Prostate gland (tissue), 2 donors: ENCODE data around the gene PPP2R2B. TPM values are rescaled to one million over a fixed set of nuclear protein-coding genes. Genes with fewer than 3 reads are reported as not detected.

Experiments
- DNase-seq: peaks from one replicate; pipeline ENCODE4 v3.0.0-alpha.2; 2019; ENCODE audit warnings: low spot score
- H3K27ac ChIP-seq, 2 donors: fragments of 200-600 bp; sonication (generic); 2 replicates each; pipeline ENCODE4 v1.5.1; 2017 to 2019
- H3K27me3 ChIP-seq: fragments of 200-600 bp; sonication (generic); replicated peaks from 2 replicates; pipeline ENCODE4 v1.5.1; 2019; ENCODE audit not compliant: insufficient read depth
- H3K36me3 ChIP-seq, 2 donors: fragments of 200-600 bp; sonication (generic); 1 replicate in 1 of 2; 2 replicates in 1 of 2; pipeline versions ENCODE4 v1.5.1 to v1.8.1; 2017 to 2019
- H3K4me1 ChIP-seq: fragments of 200-600 bp; sonication (generic); replicated peaks from 2 replicates; pipeline ENCODE4 v1.5.1; 2019
- H3K4me3 ChIP-seq, 2 donors: fragments of 200-600 bp; sonication (generic); 2 replicates each; pipeline ENCODE4 v1.5.1; 2017 to 2019
- H3K9me3 ChIP-seq: fragments of 200-600 bp; sonication (generic); 2 replicates; pipeline ENCODE4 v1.5.1; 2017
- POLR2A ChIP-seq: fragments of 450-650 bp; IDR thresholded peaks from one replicate; pipeline ENCODE4 v1.6.1; 2016; ENCODE audit warnings: antibody characterized with exemption, mild to moderate bottlenecking
- POLR2AphosphoS5 ChIP-seq: sonication (generic); formaldehyde crosslinking; IDR thresholded peaks from one replicate; pipeline ENCODE4 v1.6.1; 2017; ENCODE audit warnings: antibody characterized with exemption
- WGBS: methylation state at CpG from one replicate; pipeline ENCODE4 v1.1.5; 2018; 5-methylcytosine and 5-hydroxymethylcytosine counted together
- intact Hi-C: fragments of 100-400 bp; cut with DNase I; formaldehyde crosslinking; loops from one replicate; pipeline ENCODE4 v1.14.2; 2022
- total RNA-seq, 2 donors: library from RNA; depleted of rRNA; stranded (reverse); fragments of >200 nt; gene quantifications; one replicate each; pipeline ENCODE4 v1.1.0, GENCODE V29; 2016
- TF ChIP-seq, protein P1 (sequence below), 4 experiments: fragments of 200-600 bp in 2 of 4; fragments of 450-650 bp in 2 of 4; sonication (generic) in 2 of 4; IDR thresholded peaks; 1 replicate in 3 of 4; 2 replicates in 1 of 4; pipeline ENCODE4 v1.5.1; 2016 to 2019; ENCODE audit warnings: antibody characterized with exemption in 4 of 4, mild to moderate bottlenecking in 2 of 4, moderate library complexity in 2 of 4

The PPP2R2B gene
- total RNA-seq, 2 donors from 2014 or later = 0.68 to 2.6 TPM

GRCh38 chr5:146770546-146770945, 108.0 kb downstream of the PPP2R2B start:
- Histone ChIP-seq H3K4me3 (no peak overlapping the region), H3K36me3 (no peaks in the 10 kb centered on the region), H3K27ac (no peak overlapping the region), H3K9me3 (no peaks in the 10 kb centered on the region), H3K27me3 (no peaks in the 10 kb centered on the region), H3K4me1 (no peaks in the 10 kb centered on the region)
- no peak for DNase-seq
- intact Hi-C loops = no loop called here
- TF ChIP-seq POLR2AphosphoS5 (no peak), POLR2A (no peak)
- TF ChIP-seq, protein P1, sequence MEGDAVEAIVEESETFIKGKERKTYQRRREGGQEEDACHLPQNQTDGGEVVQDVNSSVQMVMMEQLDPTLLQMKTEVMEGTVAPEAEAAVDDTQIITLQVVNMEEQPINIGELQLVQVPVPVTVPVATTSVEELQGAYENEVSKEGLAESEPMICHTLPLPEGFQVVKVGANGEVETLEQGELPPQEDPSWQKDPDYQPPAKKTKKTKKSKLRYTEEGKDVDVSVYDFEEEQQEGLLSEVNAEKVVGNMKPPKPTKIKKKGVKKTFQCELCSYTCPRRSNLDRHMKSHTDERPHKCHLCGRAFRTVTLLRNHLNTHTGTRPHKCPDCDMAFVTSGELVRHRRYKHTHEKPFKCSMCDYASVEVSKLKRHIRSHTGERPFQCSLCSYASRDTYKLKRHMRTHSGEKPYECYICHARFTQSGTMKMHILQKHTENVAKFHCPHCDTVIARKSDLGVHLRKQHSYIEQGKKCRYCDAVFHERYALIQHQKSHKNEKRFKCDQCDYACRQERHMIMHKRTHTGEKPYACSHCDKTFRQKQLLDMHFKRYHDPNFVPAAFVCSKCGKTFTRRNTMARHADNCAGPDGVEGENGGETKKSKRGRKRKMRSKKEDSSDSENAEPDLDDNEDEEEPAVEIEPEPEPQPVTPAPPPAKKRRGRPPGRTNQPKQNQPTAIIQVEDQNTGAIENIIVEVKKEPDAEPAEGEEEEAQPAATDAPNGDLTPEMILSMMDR (IDR thresholded peaks at IDR 0.05) = no peak
- WGBS = 65% methylated on average over 2 of the region's 2 CpGs

GRCh38 chr5:146767534-146767933, 111.0 kb downstream of the PPP2R2B start:
- Histone ChIP-seq H3K27ac (no peak overlapping the region), H3K4me3 (no peak overlapping the region), H3K9me3 (no peaks in the 10 kb centered on the region), H3K27me3 (peaks cover 2% of the 10 kb centered on the region), H3K4me1 (no peaks in the 10 kb centered on the region), H3K36me3 (no peaks in the 10 kb centered on the region)
- 72% methylated on average over 3 of the region's 3 CpGs for WGBS
- no peak for DNase-seq
- intact Hi-C loops = no loop called here
- TF ChIP-seq POLR2A (no peak), POLR2AphosphoS5 (no peak)
- TF ChIP-seq, protein P1 (IDR thresholded peaks at IDR 0.05) = no peak

- intact Hi-C loops = no loop called here
- Histone ChIP-seq H3K36me3 (no peaks in the 10 kb centered on the region), H3K4me3 (no peak overlapping the region), H3K27me3 (peaks cover 2% of the 10 kb centered on the region), H3K27ac (no peak overlapping the region), H3K4me1 (no peaks in the 10 kb centered on the region), H3K9me3 (no peaks in the 10 kb centered on the region)
- DNase-seq = no peak
- 59% methylated on average over 1 of the region's 1 CpG for WGBS
- TF ChIP-seq POLR2A (no peak), POLR2AphosphoS5 (no peak)
Observed at GRCh38 chr5:146766013-146766412, 112.5 kb downstream of the PPP2R2B start.

DNA sequence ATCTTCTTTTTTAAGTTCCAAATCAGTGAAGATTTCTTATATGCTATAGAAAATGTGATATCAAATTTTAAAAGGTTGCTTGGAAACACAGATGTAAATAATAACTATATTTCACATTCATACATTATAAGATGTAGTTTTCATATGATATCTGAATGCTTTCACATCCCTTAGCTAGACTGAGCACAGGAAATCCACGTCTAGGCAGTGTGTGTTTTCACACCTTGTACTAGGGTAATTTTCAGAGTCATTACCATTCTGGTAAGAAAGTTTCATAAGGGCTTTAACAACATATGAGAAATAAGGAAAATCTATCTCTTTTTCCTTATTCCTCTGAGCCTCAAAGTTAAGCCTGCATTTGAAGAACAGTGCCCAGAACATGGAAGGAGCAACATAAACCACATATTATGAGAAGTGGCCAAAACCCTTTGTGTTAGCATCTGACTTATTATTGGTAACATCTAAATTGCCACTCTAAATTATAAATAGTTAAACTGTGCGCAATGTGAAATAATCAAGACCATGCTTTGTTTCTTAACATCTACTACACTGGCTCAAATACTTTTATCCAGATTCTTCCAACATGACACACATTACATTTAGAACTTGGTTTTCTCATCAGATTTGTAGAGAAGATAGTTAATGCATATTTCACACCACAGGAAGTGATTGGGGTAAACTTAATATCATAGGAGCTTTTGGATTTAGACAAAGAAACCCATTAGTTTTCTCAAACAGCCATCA, 113.3 kb downstream of the PPP2R2B start:
- DNase-seq = no peak
- H3K36me3 ChIP-seq = no peaks in the 10 kb centered on the region
- H3K27ac ChIP-seq = no peak overlapping the region
- WGBS = 69% methylated on average over 2 of the region's 2 CpGs
- H3K9me3 ChIP-seq = no peaks in the 10 kb centered on the region
- intact Hi-C loops = no loop called here
- H3K4me1 ChIP-seq = no peaks in the 10 kb centered on the region
- H3K4me3 ChIP-seq = no peak overlapping the region
- TF ChIP-seq POLR2A (no peak), POLR2AphosphoS5 (no peak)
- TF ChIP-seq, protein P1 (IDR thresholded peaks at IDR 0.05) = no peak
- H3K27me3 ChIP-seq = peaks cover 2% of the 10 kb centered on the region

DNA sequence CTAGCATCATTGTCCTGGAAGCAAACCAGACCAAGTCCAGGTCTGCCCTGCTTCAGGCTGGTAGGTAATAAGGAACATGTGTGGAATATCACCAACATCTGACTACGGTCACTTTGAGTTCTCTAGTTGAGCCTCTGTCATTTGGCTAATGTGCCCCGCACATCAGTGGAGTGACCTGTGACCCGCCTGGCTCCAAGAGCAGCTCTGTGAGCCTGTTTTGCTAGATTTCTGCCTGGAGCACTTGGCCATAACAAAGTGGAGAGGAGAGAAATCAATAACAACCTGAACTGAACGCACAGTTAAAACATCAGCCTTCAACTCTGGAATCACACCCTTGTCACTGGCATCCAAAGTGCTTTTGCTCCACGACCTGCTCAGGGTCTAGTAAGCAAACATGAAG, 115.7 kb downstream of the PPP2R2B start:
- TF ChIP-seq POLR2A = no peak
- no peak for TF ChIP-seq POLR2AphosphoS5
- TF ChIP-seq, protein P1 (IDR thresholded peaks at IDR 0.05) = no peak
- H3K9me3 ChIP-seq = no peaks in the 10 kb centered on the region
- no peak for DNase-seq
- 33% methylated on average over 5 of the region's 5 CpGs for WGBS
- H3K27me3 ChIP-seq = peaks cover 2% of the 10 kb centered on the region
- intact Hi-C loops = no loop called here
- H3K4me3 ChIP-seq = no peak overlapping the region
- H3K36me3 ChIP-seq = no peaks in the 10 kb centered on the region
- H3K27ac ChIP-seq = no peak overlapping the region
- no peaks in the 10 kb centered on the region for H3K4me1 ChIP-seq
